Esophagus muscularis mucosa (tissue), 3 donors: ENCODE results near the gene MTFMT.

Source experiments
- CTCF ChIP-seq, 3 experiments: fragments of 200-600 bp in 2 of 3; fragments of 450-650 bp in 1 of 3; sonication (generic) in 2 of 3; IDR thresholded peaks; one replicate each; pipeline ENCODE4 v1.5.1; 2017 to 2019; ENCODE audit warnings: antibody characterized with exemption in 3 of 3, mild to moderate bottlenecking in 2 of 3, moderate library complexity in 1 of 3
- POLR2AphosphoS5 ChIP-seq, 2 donors: sonication (generic); formaldehyde crosslinking; IDR thresholded peaks; one replicate each; pipeline ENCODE4 v1.6.1; 2017; ENCODE audit warnings: antibody characterized with exemption in 2 of 2

GRCh38 chr15:65050270-65050669 lies 20.8 kb upstream of the MTFMT start:
- no peak for TF ChIP-seq CTCF (IDR thresholded peaks at IDR 0.05)
- TF ChIP-seq POLR2AphosphoS5 (IDR thresholded peaks at IDR 0.05), result no peak
